Measurements from ENCODE around the gene SLC44A5.

Gene SLC44A5

DNA sequence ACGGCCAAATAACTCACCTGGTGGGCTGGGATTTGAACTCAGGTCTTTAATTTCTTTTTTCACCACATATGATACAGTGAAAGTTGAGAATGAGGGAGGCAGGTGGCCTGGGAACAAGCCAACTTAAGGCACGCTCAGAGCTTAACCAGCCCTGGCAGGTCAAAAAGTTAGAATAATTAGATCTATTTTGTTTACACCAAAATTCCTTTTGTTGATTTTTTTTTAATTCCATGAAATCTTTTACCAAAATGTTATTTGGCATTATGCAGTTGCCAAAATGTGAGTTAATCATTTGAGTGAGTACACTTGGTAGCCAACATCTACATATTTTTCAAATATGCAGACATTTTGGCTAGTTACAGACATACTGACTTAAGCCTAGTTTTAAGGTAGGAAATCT, 439.9 kb downstream of the SLC44A5 start:
- DNase-seq: no peak

DNA sequence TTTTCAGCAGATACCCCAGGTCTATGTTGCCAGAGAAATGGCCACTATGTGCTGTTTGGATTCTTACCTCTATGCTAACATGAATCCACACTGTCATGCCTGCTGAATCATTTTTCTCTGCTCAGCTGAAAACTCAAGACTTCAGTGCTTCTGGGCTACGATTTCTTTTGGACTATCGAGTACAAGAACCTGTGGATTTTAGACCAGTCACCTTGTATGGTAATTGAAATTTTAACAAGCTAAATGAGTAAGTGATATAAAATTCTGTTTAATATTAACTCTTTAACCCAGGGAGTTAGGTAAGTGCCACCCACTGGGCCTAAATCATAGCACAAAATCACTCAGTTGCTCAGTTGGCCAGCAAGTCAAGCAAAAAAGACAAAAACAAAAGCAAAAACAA, 440.9 kb downstream of the SLC44A5 start:
- no peak for DNase-seq

DNA sequence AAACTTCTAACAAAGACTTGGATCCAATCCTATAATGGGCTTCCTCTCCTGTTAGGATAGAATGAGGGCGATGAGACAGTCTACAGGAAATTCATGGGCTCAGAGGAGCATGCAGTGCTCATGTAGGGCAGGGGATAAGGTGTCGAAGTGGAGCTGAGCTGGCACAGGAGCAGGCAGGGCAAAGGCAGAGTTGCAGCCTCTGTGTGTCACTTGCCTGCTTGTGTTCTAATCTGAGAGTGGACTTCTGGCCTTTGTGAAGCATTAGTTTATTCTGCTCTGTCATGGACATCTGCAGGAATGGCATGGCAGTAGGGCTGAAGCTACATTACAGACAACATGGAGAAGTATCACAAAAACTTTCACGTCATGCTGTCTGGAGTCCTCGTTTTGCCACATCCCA, 444.1 kb downstream of the SLC44A5 start:
- DNase-seq: no peak

DNA sequence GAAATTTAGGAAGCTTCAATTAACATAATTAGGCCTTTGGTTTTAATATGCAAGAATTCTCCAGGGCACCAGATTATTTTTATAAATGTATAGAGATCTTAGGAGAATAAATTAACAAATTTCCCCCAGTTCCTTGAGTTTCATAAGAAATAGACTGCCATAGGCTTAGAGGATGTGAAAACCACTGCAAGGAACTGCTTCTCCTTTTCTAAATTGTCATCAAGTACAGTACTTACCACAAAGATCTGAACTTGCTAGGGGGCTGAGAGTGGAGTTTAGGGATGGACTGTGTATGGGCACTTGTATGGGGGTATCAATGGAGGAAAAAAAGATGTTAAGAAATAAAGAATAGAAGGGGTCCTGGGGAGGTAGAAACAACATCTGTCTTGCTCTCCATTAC, 445.6 kb downstream of the SLC44A5 start:
- DNase-seq: no peak

DNA sequence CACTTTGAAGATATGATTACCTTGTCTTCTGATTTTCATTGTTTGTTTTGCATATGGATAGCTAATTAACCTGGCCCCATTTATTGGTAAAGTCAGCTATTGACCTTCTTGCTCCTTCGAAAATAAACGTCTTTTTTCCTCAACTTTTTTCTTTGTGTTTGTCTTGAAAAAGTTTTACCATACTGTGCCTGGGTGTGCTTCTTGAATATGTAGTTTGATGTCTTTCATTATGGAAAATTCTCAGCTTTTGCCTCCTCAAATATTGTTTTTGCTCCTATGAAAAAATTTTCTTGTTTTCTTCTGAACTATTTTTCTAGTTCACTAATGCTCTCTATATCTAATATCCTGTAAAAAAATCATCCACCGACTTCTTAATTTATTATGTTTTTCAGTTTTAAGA, 451.8 kb downstream of the SLC44A5 start:
- DNase-seq: no peak
